ENCODE measurements around the gene CLIC4. TPM values are rescaled to one million over a fixed set of nuclear protein-coding genes. Genes with fewer than 3 reads are reported as not detected.

Gene CLIC4
- total and polyA plus RNA-seq, 9 of the 15 experiments (the other 6 are each of a cell fraction or from before 2014, with no cell fraction given): 16.0 to 67.5 (median 38.4) TPM

- TF ChIP-seq MITF (IDR thresholded peaks at IDR 0.05): no peak
- no peak for TF ChIP-seq ZNF407 (IDR thresholded peaks at IDR 0.05; ENCODE audit: low read depth)
- TF ChIP-seq SMC3 (conservative IDR thresholded peaks at IDR 0.05; ENCODE audit: insufficient read depth, low read depth, low read length): no peak
- TF ChIP-seq PTRF (tag; IDR thresholded peaks at IDR 0.05): no peak
- no peak for TF ChIP-seq ZBTB49 (CRISPR knock-in tag; IDR thresholded peaks at IDR 0.05; ENCODE audit: borderline replicate concordance)
- no peak for TF ChIP-seq RAD51 (IDR thresholded peaks at IDR 0.05; ENCODE audit: borderline replicate concordance, low read depth)
- no peak for TF ChIP-seq ZNF75A (CRISPR knock-in tag; IDR thresholded peaks at IDR 0.05)
- TF ChIP-seq GABPB2 (CRISPR knock-in tag; conservative IDR thresholded peaks at IDR 0.05): no peak
- TF ChIP-seq HMG20B (CRISPR knock-in tag; IDR thresholded peaks at IDR 0.05): no peak
- peak in 1 of 2 experiments; percentile 60; a peak in 1 of 4 replicates for TF ChIP-seq ARNT (IDR thresholded peaks at IDR 0.05)
- no peak for TF ChIP-seq JUN (IDR thresholded peaks at IDR 0.05; ENCODE audit: borderline replicate concordance, low read depth, low read length)
- no peak for TF ChIP-seq JUN (CRISPR knock-in tag; IDR thresholded peaks at IDR 0.05; ENCODE audit: borderline replicate concordance)
- no peak for TF ChIP-seq SAFB2 (IDR thresholded peaks at IDR 0.05; ENCODE audit: borderline replicate concordance, low read depth, low read length, severe bottlenecking)
Measured at GRCh38 chr1:24705260-24706073, 39.8 kb upstream of the CLIC4 start (continued).

Measured in K562 (cell line).